Endothelial cell of umbilical vein (primary cell): ENCODE data around the gene RHOG.

Experiments used
- EZH2 ChIP-seq: IDR thresholded peaks from 2 replicates; pipeline ENCODE4 v1.6.1; 2012; ENCODE audit warnings: borderline replicate concordance, low read depth, mild to moderate bottlenecking, moderate library complexity, low read length, inconsistent platforms; ENCODE audit not compliant: severe bottlenecking
- GATA2 ChIP-seq: IDR thresholded peaks from 2 replicates; pipeline ENCODE4 v1.7.0; 2011; ENCODE audit warnings: low read depth, mild to moderate bottlenecking, moderate library complexity, mixed read lengths, low read length; ENCODE audit not compliant: insufficient read length, insufficient read depth
- MYC ChIP-seq: IDR thresholded peaks from one replicate; pipeline ENCODE4 v1.6.1; 2011; ENCODE audit warnings: mild to moderate bottlenecking, low read depth, low read length
- POLR2A ChIP-seq: IDR thresholded peaks from 2 replicates; pipeline ENCODE4 v1.6.1; 2012; ENCODE audit warnings: low read depth, mild to moderate bottlenecking, control low read depth, low read length
- POLR2AphosphoS5 ChIP-seq: IDR thresholded peaks from 2 replicates; pipeline ENCODE4 v1.6.1; 2012; ENCODE audit warnings: low read depth, mild to moderate bottlenecking, control low read depth, low read length, moderate library complexity; ENCODE audit not compliant: insufficient read depth
- TF ChIP-seq, protein P1 (sequence below), 2 donors: IDR thresholded peaks; 1 replicate in 1 of 2; 2 replicates in 1 of 2; pipeline ENCODE4 v1.5.1; 2011; ENCODE audit warnings: low read length in 2 of 2, mild to moderate bottlenecking in 2 of 2, moderate library complexity in 2 of 2, control low read depth in 1 of 2, inconsistent platforms in 1 of 2, low read depth in 1 of 2; ENCODE audit not compliant: insufficient read depth in 1 of 2; ENCODE audit errors: extremely low read depth in 1 of 2
- TF ChIP-seq, protein P2 (sequence below): IDR thresholded peaks from 2 replicates; pipeline ENCODE4 v1.6.1; 2011; ENCODE audit not compliant: insufficient read depth, insufficient read length

DNA sequence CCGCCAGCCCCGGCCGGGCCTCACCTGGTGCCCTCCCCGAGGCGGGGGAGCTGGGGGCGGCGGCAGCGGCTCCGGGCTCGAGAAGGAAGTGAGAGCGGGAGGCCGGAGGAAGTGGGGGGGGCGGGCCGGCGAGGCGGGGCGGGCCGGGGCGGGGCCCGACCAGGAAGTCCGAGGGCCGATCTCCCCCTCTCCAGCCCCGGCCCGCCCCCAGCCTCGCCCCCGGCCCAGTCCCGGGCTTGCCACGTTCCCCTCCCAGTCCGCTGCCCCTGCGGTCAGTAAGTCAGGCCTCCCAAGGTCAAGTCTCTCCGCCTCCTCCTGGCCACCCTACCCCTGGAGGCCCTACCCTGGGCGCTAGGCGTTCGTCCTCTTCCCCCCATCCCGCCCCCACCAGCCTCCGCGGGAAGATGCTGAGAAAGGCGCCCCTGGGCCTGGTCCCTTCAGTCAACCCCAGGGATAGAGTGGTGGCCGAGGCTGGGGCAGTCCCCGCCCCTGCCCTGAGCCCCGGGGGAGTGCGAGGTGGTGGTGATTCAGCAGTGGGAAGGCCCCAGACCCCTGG lies at the start of gene RHOG:
- TF ChIP-seq, protein P1, sequence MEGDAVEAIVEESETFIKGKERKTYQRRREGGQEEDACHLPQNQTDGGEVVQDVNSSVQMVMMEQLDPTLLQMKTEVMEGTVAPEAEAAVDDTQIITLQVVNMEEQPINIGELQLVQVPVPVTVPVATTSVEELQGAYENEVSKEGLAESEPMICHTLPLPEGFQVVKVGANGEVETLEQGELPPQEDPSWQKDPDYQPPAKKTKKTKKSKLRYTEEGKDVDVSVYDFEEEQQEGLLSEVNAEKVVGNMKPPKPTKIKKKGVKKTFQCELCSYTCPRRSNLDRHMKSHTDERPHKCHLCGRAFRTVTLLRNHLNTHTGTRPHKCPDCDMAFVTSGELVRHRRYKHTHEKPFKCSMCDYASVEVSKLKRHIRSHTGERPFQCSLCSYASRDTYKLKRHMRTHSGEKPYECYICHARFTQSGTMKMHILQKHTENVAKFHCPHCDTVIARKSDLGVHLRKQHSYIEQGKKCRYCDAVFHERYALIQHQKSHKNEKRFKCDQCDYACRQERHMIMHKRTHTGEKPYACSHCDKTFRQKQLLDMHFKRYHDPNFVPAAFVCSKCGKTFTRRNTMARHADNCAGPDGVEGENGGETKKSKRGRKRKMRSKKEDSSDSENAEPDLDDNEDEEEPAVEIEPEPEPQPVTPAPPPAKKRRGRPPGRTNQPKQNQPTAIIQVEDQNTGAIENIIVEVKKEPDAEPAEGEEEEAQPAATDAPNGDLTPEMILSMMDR (IDR thresholded peaks at IDR 0.05; ENCODE audit: extremely low read depth in 1 of 2, insufficient read depth in 1 of 2, low read depth in 1 of 2, low read length in 2 of 2) = no peak
- TF ChIP-seq GATA2 (no peak), POLR2AphosphoS5 (peak; percentile 73), POLR2A (peak; percentile 69), EZH2 (no peak), MYC (no peak)
- TF ChIP-seq, protein P2, sequence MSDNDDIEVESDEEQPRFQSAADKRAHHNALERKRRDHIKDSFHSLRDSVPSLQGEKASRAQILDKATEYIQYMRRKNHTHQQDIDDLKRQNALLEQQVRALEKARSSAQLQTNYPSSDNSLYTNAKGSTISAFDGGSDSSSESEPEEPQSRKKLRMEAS = no peak
